ENCODE measurements around the gene PRR23E.

The PRR23E gene

GRCh38 chr3:127193341-127193740 lies 410 bp downstream of the PRR23E start:
- Histone ChIP-seq H3K27ac (replicated peaks) (no peak overlapping the region), H3K4me3 (replicated peaks; ENCODE audit: insufficient read depth, low read length) (no peak overlapping the region), H3K27me3 (ENCODE audit: insufficient read depth, poor library complexity, severe bottlenecking) (no peaks in the 10 kb centered on the region)
- no peak for DNase-seq (ENCODE audit: low read depth in 1 of 2, low spot score in 1 of 2)
- TF ChIP-seq REST (IDR thresholded peaks at IDR 0.05; ENCODE audit: insufficient replicate concordance, low read depth) (no peak), SPI1 (IDR thresholded peaks at IDR 0.05; ENCODE audit: borderline replicate concordance, low read depth) (no peak), GABPA (IDR thresholded peaks at IDR 0.05; ENCODE audit: low read depth) (no peak), CTCF (IDR thresholded peaks at IDR 0.05; ENCODE audit: insufficient read depth, low read length) (no peak), POLR2AphosphoS5 (IDR thresholded peaks at IDR 0.05; ENCODE audit: low read depth) (no peak)

GRCh38 chr3:127193775-127194174 lies 844 bp downstream of the PRR23E start:
- TF ChIP-seq REST (IDR thresholded peaks at IDR 0.05; ENCODE audit: insufficient replicate concordance, low read depth), result no peak
- no peak for TF ChIP-seq SPI1 (IDR thresholded peaks at IDR 0.05; ENCODE audit: borderline replicate concordance, low read depth)
- TF ChIP-seq GABPA (IDR thresholded peaks at IDR 0.05; ENCODE audit: low read depth), result no peak
- no peak for TF ChIP-seq POLR2AphosphoS5 (IDR thresholded peaks at IDR 0.05; ENCODE audit: low read depth)
- TF ChIP-seq CTCF (IDR thresholded peaks at IDR 0.05; ENCODE audit: insufficient read depth, low read length), result no peak
- Histone ChIP-seq H3K27me3 (ENCODE audit: insufficient read depth, poor library complexity, severe bottlenecking) (no peaks in the 10 kb centered on the region), H3K27ac (replicated peaks) (no peak overlapping the region), H3K4me3 (replicated peaks; ENCODE audit: insufficient read depth, low read length) (no peak overlapping the region)
- no peak for DNase-seq (ENCODE audit: low read depth in 1 of 2, low spot score in 1 of 2)

GRCh38 chr3:127194601-127195187 lies 1.8 kb downstream of the PRR23E start:
- Histone ChIP-seq H3K27me3 (ENCODE audit: insufficient read depth, poor library complexity, severe bottlenecking) (no peaks in the 10 kb centered on the region), H3K27ac (replicated peaks) (no peak overlapping the region), H3K4me3 (replicated peaks; ENCODE audit: insufficient read depth, low read length) (no peak overlapping the region)
- DNase-seq (ENCODE audit: low read depth in 1 of 2, low spot score in 1 of 2), result no peak
- TF ChIP-seq GABPA (IDR thresholded peaks at IDR 0.05; ENCODE audit: low read depth) (no peak), REST (IDR thresholded peaks at IDR 0.05; ENCODE audit: insufficient replicate concordance, low read depth) (no peak), CTCF (IDR thresholded peaks at IDR 0.05; ENCODE audit: insufficient read depth, low read length) (no peak), POLR2AphosphoS5 (IDR thresholded peaks at IDR 0.05; ENCODE audit: low read depth) (no peak), SPI1 (IDR thresholded peaks at IDR 0.05; ENCODE audit: borderline replicate concordance, low read depth) (no peak)
